RCC 7860 (cell line): ENCODE data around the gene MPRIP.
"Not testable (repeated sequence)": the region's sequence is repeated elsewhere in the genome, so short reads cannot be mapped to it uniquely, and the experiment has no call there.

Experiments
- DNase-seq: peaks from one replicate; pipeline ENCODE4 v3.0.0-alpha.2; 2015; ENCODE audit warnings: low spot score
- FAIRE-seq: peaks from 2 replicates; lab custom pipeline; 2012; peaks lifted over from hg19 to GRCh38; lab: Jason Lieb, UNC

MPRIP gene

GRCh38 chr17:17177176-17177575, 134.9 kb downstream of the MPRIP start:
- FAIRE-seq, result no peak
- DNase-seq, result no peak

- DNase-seq, result no peak
- FAIRE-seq, result no peak
Measured at GRCh38 chr17:17179371-17179827, 137.1 kb downstream of the MPRIP start.

GRCh38 chr17:17180141-17180603, 137.9 kb downstream of the MPRIP start:
- DNase-seq, result no peak

GRCh38 chr17:17180741-17181525, 138.7 kb downstream of the MPRIP start:
- FAIRE-seq (no peak), DNase-seq (no peak)

More at GRCh38 chr17:17180141-17180603, 137.9 kb downstream of the MPRIP start:
- no peak for FAIRE-seq

- FAIRE-seq, result no peak
- DNase-seq, result no peak
Measured at GRCh38 chr17:17181666-17182597, 139.7 kb downstream of the MPRIP start.

GRCh38 chr17:17182598-17183136, 140.4 kb downstream of the MPRIP start:
- DNase-seq (no peak), FAIRE-seq (no peak)

- DNase-seq (no peak), FAIRE-seq (no peak)
Measured at GRCh38 chr17:17183744-17184143, 141.5 kb downstream of the MPRIP start.

- not testable (repeated sequence) for FAIRE-seq, DNase-seq
Measured at GRCh38 chr17:17184985-17185757, 142.9 kb downstream of the MPRIP start.

- no peak for FAIRE-seq
- DNase-seq, result no peak
Measured at GRCh38 chr17:17186051-17186450, 143.8 kb downstream of the MPRIP start.

- no peak for DNase-seq
- FAIRE-seq, result no peak
Measured at GRCh38 chr17:17186551-17187505, 144.6 kb downstream of the MPRIP start.

GRCh38 chr17:17188586-17188985, 146.3 kb downstream of the MPRIP start:
- no peak for DNase-seq
- FAIRE-seq, result no peak

- no peak for DNase-seq
- FAIRE-seq, result no peak
Measured at GRCh38 chr17:17189559-17189958, 147.3 kb downstream of the MPRIP start.

- DNase-seq, result no peak
- no peak for FAIRE-seq
Measured at GRCh38 chr17:17190188-17190587, 147.9 kb downstream of the MPRIP start.

GRCh38 chr17:17191346-17191792, 149.1 kb downstream of the MPRIP start:
- no peak for FAIRE-seq
- DNase-seq, result no peak

- FAIRE-seq (no peak), DNase-seq (no peak)
Measured at GRCh38 chr17:17191961-17192381, 149.7 kb downstream of the MPRIP start.

- DNase-seq, FAIRE-seq: not testable (repeated sequence)
Measured at GRCh38 chr17:17195466-17195865, 153.2 kb downstream of the MPRIP start.

GRCh38 chr17:17196776-17197175, 154.5 kb downstream of the MPRIP start:
- FAIRE-seq (no peak), DNase-seq (no peak)

- DNase-seq, result no peak
- no peak for FAIRE-seq
Measured at GRCh38 chr17:17198281-17198680, 156.0 kb downstream of the MPRIP start.

- DNase-seq (no peak), FAIRE-seq (no peak)
Measured at GRCh38 chr17:17200311-17200710, 158.1 kb downstream of the MPRIP start.
